Osteocyte (in vitro differentiated cells): ENCODE data around the gene PTPN1. TPM values are rescaled to one million over a fixed set of nuclear protein-coding genes. Genes with fewer than 3 reads are reported as not detected.
"Not testable (repeated sequence)": the region's sequence is repeated elsewhere in the genome, so short reads cannot be mapped to it uniquely, and the experiment has no call there.

Experiments used
- DNase-seq: peaks from one replicate; pipeline ENCODE4 v3.0.0; 2021; ENCODE audit warnings: mixed read lengths; ENCODE audit not compliant: unreplicated experiment; ENCODE audit errors: extremely low spot score
- H3K27ac Mint-ChIP-seq: one replicate; pipeline ENCODE4 v1.8.0; 2021; ENCODE audit warnings: mild to moderate bottlenecking, mixed read lengths; ENCODE audit not compliant: unreplicated experiment
- H3K27me3 Mint-ChIP-seq: one replicate; pipeline ENCODE4 v1.8.0; 2021; ENCODE audit warnings: mixed read lengths; ENCODE audit not compliant: unreplicated experiment
- H3K36me3 Mint-ChIP-seq: one replicate; pipeline ENCODE4 v1.8.0; 2021; ENCODE audit warnings: mixed read lengths; ENCODE audit not compliant: unreplicated experiment
- H3K4me1 Mint-ChIP-seq: one replicate; pipeline ENCODE4 v1.8.0; 2021; ENCODE audit warnings: mixed read lengths; ENCODE audit not compliant: unreplicated experiment
- H3K4me3 Mint-ChIP-seq: one replicate; pipeline ENCODE4 v1.8.0; 2021; ENCODE audit warnings: mild to moderate bottlenecking, moderate library complexity, mixed read lengths; ENCODE audit not compliant: unreplicated experiment
- H3K9me3 Mint-ChIP-seq: one replicate; pipeline ENCODE4 v1.8.0; 2021; ENCODE audit warnings: mixed read lengths; ENCODE audit not compliant: unreplicated experiment
- total RNA-seq: library from RNA; stranded (reverse); gene quantifications from 2 replicates; pipeline ENCODE4 v1.2.1, GENCODE V29; 2021
- TF ChIP-seq, protein P1 (sequence below): fragments of 200-600 bp; sonication (generic); IDR thresholded peaks from 2 replicates; pipeline ENCODE4 v1.5.0; 2021; ENCODE audit warnings: antibody characterized with exemption, mild to moderate bottlenecking, moderate library complexity

The PTPN1 gene
- total RNA-seq, 1 donor from 2014 or later = 29.1 TPM

DNA sequence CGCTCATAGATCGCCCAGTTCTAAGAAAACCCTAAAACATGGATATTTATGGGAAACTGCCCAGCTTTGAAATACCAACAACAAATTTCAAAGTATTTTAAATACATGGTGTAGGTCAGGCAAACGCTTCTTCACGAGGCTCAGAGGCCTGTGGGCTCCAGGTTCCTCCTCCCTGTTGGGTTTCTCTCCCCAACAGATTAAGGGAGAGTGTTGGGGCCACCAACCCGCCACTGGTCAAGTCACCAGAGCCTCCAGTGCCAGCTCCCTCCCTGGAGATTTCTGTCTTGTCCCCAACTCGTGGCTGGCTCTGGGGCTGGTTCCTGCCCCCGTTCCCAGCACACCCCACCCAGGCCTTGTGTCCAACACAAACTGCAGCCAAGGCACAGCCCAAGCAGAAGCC, 87.9 kb downstream of the PTPN1 start:
- H3K9me3 Mint-ChIP-seq = no peaks in the 10 kb centered on the region
- peaks cover 28% of the 10 kb centered on the region for H3K27me3 Mint-ChIP-seq
- no peaks in the 10 kb centered on the region for H3K36me3 Mint-ChIP-seq
- TF ChIP-seq, protein P1, sequence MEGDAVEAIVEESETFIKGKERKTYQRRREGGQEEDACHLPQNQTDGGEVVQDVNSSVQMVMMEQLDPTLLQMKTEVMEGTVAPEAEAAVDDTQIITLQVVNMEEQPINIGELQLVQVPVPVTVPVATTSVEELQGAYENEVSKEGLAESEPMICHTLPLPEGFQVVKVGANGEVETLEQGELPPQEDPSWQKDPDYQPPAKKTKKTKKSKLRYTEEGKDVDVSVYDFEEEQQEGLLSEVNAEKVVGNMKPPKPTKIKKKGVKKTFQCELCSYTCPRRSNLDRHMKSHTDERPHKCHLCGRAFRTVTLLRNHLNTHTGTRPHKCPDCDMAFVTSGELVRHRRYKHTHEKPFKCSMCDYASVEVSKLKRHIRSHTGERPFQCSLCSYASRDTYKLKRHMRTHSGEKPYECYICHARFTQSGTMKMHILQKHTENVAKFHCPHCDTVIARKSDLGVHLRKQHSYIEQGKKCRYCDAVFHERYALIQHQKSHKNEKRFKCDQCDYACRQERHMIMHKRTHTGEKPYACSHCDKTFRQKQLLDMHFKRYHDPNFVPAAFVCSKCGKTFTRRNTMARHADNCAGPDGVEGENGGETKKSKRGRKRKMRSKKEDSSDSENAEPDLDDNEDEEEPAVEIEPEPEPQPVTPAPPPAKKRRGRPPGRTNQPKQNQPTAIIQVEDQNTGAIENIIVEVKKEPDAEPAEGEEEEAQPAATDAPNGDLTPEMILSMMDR = no peak
- no peak overlapping the region for H3K27ac Mint-ChIP-seq
- peaks cover 5% of the 10 kb centered on the region for H3K4me1 Mint-ChIP-seq
- no peak overlapping the region for H3K4me3 Mint-ChIP-seq
- DNase-seq = no peak

DNA sequence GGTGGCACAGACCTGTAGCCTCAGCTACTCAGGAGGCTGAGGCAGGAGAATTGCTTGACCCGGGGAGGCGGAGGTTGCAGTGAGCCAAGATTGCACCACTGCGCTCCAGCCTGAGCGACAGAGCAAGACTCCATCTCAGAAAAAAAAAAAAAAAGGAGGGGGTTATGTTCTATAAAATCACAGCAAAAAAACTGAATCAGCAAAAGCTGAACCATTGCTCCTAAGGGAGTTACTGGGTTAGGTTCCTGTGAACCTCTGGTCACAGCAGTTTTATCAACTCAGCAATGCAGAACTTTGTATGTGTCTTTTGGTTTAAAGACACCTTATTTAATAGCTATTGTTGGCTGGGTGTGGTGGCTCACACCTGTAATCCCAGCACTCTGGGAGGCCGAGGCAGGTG, 88.6 kb downstream of the PTPN1 start:
- not testable (repeated sequence) for H3K4me1 Mint-ChIP-seq

DNA sequence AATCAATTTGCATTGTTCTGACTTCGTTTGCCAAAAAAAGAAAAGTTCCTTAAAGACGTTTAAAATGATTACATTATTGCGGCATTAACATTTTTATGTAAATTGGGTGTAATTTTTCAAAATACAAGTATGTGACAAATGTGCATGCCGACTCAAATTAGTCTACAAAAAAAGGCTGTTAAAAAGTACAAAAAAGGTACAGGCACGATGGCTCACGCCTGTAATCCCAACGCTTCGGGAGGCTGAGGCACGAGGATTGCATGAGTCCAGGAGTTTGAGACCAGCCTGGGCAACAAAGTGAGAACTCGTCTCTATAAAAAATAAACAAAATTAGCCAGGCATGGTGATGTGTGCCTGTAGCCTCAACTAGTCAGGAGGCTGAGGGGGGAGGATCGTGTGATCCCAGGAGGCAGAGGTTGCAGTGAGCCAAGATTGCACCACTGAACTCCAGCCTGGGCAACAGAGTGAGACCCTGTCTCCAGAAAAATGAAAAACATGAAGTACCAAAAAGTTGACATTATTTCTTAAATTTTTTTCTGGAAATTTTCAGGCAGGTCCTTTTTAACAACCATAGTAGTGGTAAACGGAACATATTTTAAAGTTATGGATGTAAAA, 90.2 kb downstream of the PTPN1 start:
- DNase-seq = no peak
- no peaks in the 10 kb centered on the region for H3K9me3 Mint-ChIP-seq
- no peak overlapping the region for H3K27ac Mint-ChIP-seq
- H3K4me3 Mint-ChIP-seq = no peak overlapping the region
- H3K4me1 Mint-ChIP-seq = peaks cover 5% of the 10 kb centered on the region
- peaks cover 24% of the 10 kb centered on the region for H3K27me3 Mint-ChIP-seq
- no peaks in the 10 kb centered on the region for H3K36me3 Mint-ChIP-seq
- TF ChIP-seq, protein P1 = no peak

More for the DNA sequence above, 88.6 kb downstream of the PTPN1 start:
- H3K4me3 Mint-ChIP-seq, H3K27ac Mint-ChIP-seq, DNase-seq, H3K36me3 Mint-ChIP-seq, H3K9me3 Mint-ChIP-seq: not testable (repeated sequence)
- H3K27me3 Mint-ChIP-seq = peaks cover 28% of the 10 kb centered on the region

DNA sequence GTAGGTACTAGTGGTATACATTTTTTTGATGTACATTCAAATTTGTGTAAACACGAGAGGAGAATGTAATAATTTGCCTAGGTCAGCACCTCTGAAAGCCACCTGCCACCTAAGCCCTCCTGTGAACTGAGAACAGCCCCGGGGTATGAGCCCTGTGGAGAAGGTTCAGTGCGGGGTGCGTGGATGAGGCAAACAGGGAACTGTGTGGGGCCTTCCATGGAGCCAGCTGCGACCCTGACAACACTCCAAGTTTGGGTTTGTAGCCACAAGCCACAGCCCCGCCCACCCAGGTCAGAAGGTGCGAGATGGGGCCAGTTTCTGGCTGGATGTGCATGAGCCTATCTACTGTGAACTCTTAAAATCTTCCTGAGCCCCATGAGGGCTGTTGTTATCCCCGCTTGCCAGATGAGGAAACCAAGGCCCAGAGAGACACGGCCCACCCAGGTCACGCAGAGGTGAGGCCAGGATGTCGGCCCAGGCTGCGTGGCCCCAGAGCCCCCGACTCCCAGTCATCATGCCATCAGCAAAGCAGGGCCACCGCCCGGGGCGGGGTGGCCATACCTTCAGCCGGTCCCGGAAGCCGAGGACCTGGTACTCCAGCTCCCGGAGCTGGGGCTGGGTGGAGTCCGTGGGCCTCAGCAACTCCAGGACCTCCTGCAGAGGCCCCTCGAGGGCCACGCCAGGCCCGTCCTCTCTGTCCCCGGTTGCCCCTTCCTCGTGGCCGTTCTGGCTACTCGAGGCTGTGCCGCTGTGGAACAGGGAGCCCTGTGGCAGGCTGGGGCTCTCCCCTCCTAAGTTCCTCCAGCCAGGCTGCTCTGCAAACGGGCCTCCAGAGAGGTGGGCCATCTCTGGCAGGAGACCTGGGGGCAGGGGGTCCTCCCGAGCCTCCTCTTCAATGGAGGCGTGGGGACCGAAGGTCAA, 91.6 kb downstream of the PTPN1 start:
- no peak for DNase-seq
- TF ChIP-seq, protein P1 = no peak
- peaks cover 17% of the 10 kb centered on the region for H3K27me3 Mint-ChIP-seq
- H3K36me3 Mint-ChIP-seq = no peaks in the 10 kb centered on the region
- H3K4me1 Mint-ChIP-seq = peaks cover 5% of the 10 kb centered on the region
- H3K4me3 Mint-ChIP-seq = no peak overlapping the region
- H3K9me3 Mint-ChIP-seq = no peaks in the 10 kb centered on the region
- no peak overlapping the region for H3K27ac Mint-ChIP-seq

DNA sequence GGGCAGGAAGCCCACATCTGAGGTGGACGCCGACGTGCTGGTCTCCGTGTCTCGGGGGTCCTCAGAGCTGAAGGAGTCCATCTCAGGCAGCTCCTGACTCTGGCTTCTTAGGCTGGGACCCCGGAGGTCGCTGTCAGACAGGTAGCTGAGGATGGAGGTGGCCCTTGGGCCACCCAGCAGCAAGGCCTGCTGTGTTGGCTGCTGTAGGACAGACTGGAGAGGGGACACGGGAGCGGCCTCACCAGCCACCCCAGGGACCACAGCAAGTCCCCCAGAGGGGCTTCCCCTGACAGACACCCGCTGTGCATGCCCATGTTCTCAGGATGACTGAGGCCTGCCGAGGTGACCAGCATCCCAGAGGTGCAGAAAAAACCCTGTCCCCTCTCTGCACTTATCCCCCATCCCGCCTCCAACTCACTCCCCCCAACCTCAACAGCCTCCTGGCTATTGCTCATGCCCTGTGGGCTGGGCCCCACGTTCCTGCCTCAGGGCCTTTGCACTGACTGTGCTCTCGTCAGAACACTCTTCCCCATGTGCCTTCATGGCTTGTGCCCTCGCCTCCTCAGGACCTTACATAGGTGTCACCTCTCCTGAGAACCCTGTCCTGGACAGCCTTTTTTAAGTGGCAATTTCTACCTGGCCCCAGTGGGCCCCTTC, 92.4 kb downstream of the PTPN1 start:
- no peak overlapping the region for H3K4me3 Mint-ChIP-seq
- H3K27ac Mint-ChIP-seq = no peak overlapping the region
- TF ChIP-seq, protein P1 = no peak
- no peaks in the 10 kb centered on the region for H3K36me3 Mint-ChIP-seq
- no peak for DNase-seq
- peaks cover 5% of the 10 kb centered on the region for H3K4me1 Mint-ChIP-seq
- H3K27me3 Mint-ChIP-seq = peaks cover 17% of the 10 kb centered on the region
- H3K9me3 Mint-ChIP-seq = no peaks in the 10 kb centered on the region
